ENCODE results near the gene CYB5A.

- TF ChIP-seq EZH2 (IDR thresholded peaks at IDR 0.05; ENCODE audit: low read depth, low read length, severe bottlenecking) (no peak), SIRT6 (IDR thresholded peaks at IDR 0.05; ENCODE audit: low read length) (no peak), CBX8 (IDR thresholded peaks at IDR 0.05; ENCODE audit: borderline replicate concordance, low read depth, low read length) (no peak), KDM1A (IDR thresholded peaks at IDR 0.05; ENCODE audit: borderline replicate concordance, low read length) (no peak), POLR2AphosphoS5 (IDR thresholded peaks at IDR 0.05; ENCODE audit: low read depth, low read length) (no peak), POLR2A (IDR thresholded peaks at IDR 0.05; ENCODE audit: control extremely low read depth in 1 of 2, low read depth in 2 of 2, low read length in 2 of 2) (no peak), CHD2 (IDR thresholded peaks at IDR 0.05; ENCODE audit: low read length) (no peak), FOSL1 (IDR thresholded peaks at IDR 0.05; ENCODE audit: insufficient read depth, low read depth, low read length) (no peak), JUND (IDR thresholded peaks at IDR 0.05; ENCODE audit: low read length) (no peak)
- TF ChIP-seq, protein P1, sequence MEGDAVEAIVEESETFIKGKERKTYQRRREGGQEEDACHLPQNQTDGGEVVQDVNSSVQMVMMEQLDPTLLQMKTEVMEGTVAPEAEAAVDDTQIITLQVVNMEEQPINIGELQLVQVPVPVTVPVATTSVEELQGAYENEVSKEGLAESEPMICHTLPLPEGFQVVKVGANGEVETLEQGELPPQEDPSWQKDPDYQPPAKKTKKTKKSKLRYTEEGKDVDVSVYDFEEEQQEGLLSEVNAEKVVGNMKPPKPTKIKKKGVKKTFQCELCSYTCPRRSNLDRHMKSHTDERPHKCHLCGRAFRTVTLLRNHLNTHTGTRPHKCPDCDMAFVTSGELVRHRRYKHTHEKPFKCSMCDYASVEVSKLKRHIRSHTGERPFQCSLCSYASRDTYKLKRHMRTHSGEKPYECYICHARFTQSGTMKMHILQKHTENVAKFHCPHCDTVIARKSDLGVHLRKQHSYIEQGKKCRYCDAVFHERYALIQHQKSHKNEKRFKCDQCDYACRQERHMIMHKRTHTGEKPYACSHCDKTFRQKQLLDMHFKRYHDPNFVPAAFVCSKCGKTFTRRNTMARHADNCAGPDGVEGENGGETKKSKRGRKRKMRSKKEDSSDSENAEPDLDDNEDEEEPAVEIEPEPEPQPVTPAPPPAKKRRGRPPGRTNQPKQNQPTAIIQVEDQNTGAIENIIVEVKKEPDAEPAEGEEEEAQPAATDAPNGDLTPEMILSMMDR (IDR thresholded peaks at IDR 0.05; ENCODE audit: control extremely low read depth in 1 of 3, insufficient read depth in 1 of 3, low read depth in 1 of 3, low read length in 3 of 3): no peak
Observed at GRCh38 chr18:74329688-74330205, 38.0 kb upstream of the CYB5A start.

All from H1 (cell line).